GM23248 (cell line): ENCODE data around the gene NUDT15.

ENCODE experiments used
- EZH2 ChIP-seq: fragments of 200-600 bp; sonication (generic); IDR thresholded peaks from 2 replicates; pipeline ENCODE4 v1.6.1; 2018; ENCODE audit warnings: antibody characterized with exemption, mild to moderate bottlenecking; ENCODE audit not compliant: insufficient read depth, poor library complexity, severe bottlenecking
- EZH2phosphoT487 ChIP-seq: fragments of 200-600 bp; sonication (generic); IDR thresholded peaks from 2 replicates; pipeline ENCODE4 v1.6.1; 2018; ENCODE audit warnings: antibody characterized with exemption, moderate library complexity, mild to moderate bottlenecking, low read depth; ENCODE audit not compliant: insufficient read depth

GRCh38 chr13:48072787-48073186 is 35.3 kb downstream of the NUDT15 start:
- TF ChIP-seq EZH2, result no peak
- TF ChIP-seq EZH2phosphoT487, result no peak
